BJ (cell line): ENCODE data around the gene KCNAB1. TPM values are rescaled to one million over a fixed set of nuclear protein-coding genes. Genes with fewer than 3 reads are reported as not detected.
"Not testable (repeated sequence)": the region's sequence is repeated elsewhere in the genome, so short reads cannot be mapped to it uniquely, and the experiment has no call there.

Source experiments
- CTCF ChIA-PET: fragments of 350-600 bp; formaldehyde crosslinking; extraction: SDS; loops from one replicate; lab custom pipeline; 2021; ENCODE audit warnings: antibody characterized with exemption, inconsistent platforms; lab: Yijun Ruan, JAX
- POLR2A ChIA-PET: fragments of 300-600 bp; sonication (Branson Sonifier 250); formaldehyde crosslinking; extraction: SDS; loops from one replicate; lab custom pipeline; 2021; ENCODE audit warnings: antibody characterized with exemption; lab: Charles Lee
- DNase-seq: peaks from one replicate; pipeline ENCODE4 v3.0.0-alpha.2; 2011; ENCODE audit warnings: low read depth
- H3K27me3 ChIP-seq: 2 replicates; pipeline ENCODE4 v1.6.0; 2011; ENCODE audit warnings: low read length; ENCODE audit not compliant: control insufficient read depth, insufficient read depth
- H3K36me3 ChIP-seq: 2 replicates; pipeline ENCODE4 v1.5.1; 2011; ENCODE audit warnings: low read length; ENCODE audit not compliant: control insufficient read depth, insufficient read depth
- H3K4me3 ChIP-seq: 2 replicates; pipeline ENCODE4 v1.5.1; 2011; ENCODE audit warnings: low read depth, mild to moderate bottlenecking, control low read depth, low read length
- polyA plus RNA-seq: library from polyadenylated mRNA; depleted of rRNA; stranded (reverse); fragments of >200 nt; gene quantifications from 2 replicates; pipeline ENCODE4 v1.2.3, GENCODE V29; 2011
- TF ChIP-seq, protein P1 (sequence below): IDR thresholded peaks from 2 replicates; pipeline ENCODE4 v1.5.1; 2011; ENCODE audit warnings: low read depth, mild to moderate bottlenecking, control low read depth, inconsistent platforms, low read length, moderate library complexity; ENCODE audit not compliant: insufficient read depth

Gene KCNAB1
- polyA plus RNA-seq, 1 experiment: not detected

GRCh38 chr3:156563900-156564682 lies 443.7 kb downstream of the KCNAB1 start:
- H3K27me3 ChIP-seq: no peaks in the 10 kb centered on the region
- H3K4me3 ChIP-seq: no peak overlapping the region
- no peaks in the 10 kb centered on the region for H3K36me3 ChIP-seq
- TF ChIP-seq, protein P1, sequence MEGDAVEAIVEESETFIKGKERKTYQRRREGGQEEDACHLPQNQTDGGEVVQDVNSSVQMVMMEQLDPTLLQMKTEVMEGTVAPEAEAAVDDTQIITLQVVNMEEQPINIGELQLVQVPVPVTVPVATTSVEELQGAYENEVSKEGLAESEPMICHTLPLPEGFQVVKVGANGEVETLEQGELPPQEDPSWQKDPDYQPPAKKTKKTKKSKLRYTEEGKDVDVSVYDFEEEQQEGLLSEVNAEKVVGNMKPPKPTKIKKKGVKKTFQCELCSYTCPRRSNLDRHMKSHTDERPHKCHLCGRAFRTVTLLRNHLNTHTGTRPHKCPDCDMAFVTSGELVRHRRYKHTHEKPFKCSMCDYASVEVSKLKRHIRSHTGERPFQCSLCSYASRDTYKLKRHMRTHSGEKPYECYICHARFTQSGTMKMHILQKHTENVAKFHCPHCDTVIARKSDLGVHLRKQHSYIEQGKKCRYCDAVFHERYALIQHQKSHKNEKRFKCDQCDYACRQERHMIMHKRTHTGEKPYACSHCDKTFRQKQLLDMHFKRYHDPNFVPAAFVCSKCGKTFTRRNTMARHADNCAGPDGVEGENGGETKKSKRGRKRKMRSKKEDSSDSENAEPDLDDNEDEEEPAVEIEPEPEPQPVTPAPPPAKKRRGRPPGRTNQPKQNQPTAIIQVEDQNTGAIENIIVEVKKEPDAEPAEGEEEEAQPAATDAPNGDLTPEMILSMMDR: no peak
- DNase-seq: no peak
- ChIA-PET POLR2A (no interaction called here), CTCF (interaction anchor here (0.6 to 1.5 kb wide), 2 partner anchors 22 to 572 kb away, joined by 3 read pairs; no protein-coding TSS in a partner anchor)

DNA sequence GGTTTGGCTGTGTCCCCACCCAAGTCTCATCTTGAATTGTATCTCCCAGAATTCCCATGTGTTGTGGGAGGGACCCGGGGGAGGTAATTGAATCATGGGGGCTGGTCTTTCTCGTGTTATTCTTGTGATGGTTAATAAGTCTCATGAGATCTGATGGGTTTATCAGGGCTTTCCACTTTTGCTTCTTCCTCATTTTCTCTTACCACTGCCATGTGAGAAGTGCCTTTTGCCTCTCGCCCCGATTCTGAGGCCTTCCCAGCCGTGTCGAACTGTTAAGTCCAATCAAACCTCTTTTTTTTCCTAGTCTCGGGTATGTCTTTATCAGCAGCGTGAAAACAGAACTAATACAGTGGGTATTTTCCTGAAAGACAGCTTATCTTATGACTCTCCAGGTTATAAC lies 448.6 kb downstream of the KCNAB1 start:
- DNase-seq, H3K4me3 ChIP-seq, H3K27me3 ChIP-seq, H3K36me3 ChIP-seq, POLR2A ChIA-PET: not testable (repeated sequence)
- CTCF ChIA-PET: interaction anchor here (1.0 kb wide), 1 partner anchor 568 kb away, joined by 3 read pairs; no protein-coding TSS in a partner anchor

- H3K27me3 ChIP-seq, H3K36me3 ChIP-seq, POLR2A ChIA-PET, CTCF ChIA-PET, H3K4me3 ChIP-seq, DNase-seq: not testable (repeated sequence)
These were observed 449.5 kb downstream of the KCNAB1 start for GRCh38 chr3:156569881-156570280.

- TF ChIP-seq, protein P1: no peak
- H3K4me3 ChIP-seq: no peak overlapping the region
- CTCF ChIA-PET: interaction anchor here (1.2 to 1.5 kb wide), 2 partner anchors 10 kb away, joined by 4 to 5 read pairs; no protein-coding TSS in a partner anchor
- no peak for DNase-seq
- H3K36me3 ChIP-seq: no peaks in the 10 kb centered on the region
- no peaks in the 10 kb centered on the region for H3K27me3 ChIP-seq
- POLR2A ChIA-PET: no interaction called here
These were observed 455.3 kb downstream of the KCNAB1 start for GRCh38 chr3:156575641-156576040.

- Histone ChIP-seq H3K27me3 (no peaks in the 10 kb centered on the region), H3K36me3 (no peaks in the 10 kb centered on the region), H3K4me3 (no peak overlapping the region)
- TF ChIP-seq, protein P1: no peak
- ChIA-PET POLR2A (no interaction called here), CTCF (interaction anchor here (1.2 to 1.5 kb wide), 2 partner anchors 9 to 10 kb away, joined by 4 to 5 read pairs; no protein-coding TSS in a partner anchor)
- no peak for DNase-seq
These were observed 455.7 kb downstream of the KCNAB1 start for GRCh38 chr3:156576051-156576450.

DNA sequence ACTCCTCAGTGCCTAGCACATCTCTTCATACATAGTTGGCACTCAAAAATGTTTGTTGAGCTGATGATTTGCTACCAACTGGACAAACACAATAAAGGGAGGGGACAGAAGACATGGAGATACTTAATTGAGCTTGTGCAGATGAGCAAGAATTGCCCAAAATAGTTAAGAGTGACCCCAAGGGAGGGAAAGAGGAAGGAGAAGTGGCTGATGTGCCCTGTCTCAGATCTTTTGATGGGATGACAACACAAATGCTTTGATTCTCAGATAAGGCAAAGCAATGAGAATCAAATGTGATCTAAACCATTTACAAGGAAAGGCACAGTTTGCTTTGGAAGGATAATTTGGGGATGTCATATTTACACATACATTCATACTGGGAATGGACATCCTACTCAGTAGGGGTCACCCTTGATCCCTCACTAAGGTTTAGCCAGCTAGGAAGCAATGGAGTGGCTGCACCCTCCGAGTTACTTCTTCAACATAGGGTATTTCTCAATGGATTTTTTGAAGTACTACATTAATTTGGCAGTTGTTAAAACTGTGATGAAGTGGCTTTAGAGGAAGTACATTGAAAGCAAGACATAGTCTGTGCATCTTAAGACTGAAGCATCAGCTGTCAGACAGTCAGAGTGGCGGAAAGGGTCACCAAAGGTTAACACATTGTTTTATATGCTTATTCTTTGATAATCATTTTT lies 456.4 kb downstream of the KCNAB1 start:
- Histone ChIP-seq H3K4me3 (no peak overlapping the region), H3K36me3 (no peaks in the 10 kb centered on the region), H3K27me3 (no peaks in the 10 kb centered on the region)
- ChIA-PET POLR2A (no interaction called here), CTCF (interaction anchor here (0.7 to 1.5 kb wide), 2 partner anchors 8 to 554 kb away, joined by 3 to 5 read pairs; no protein-coding TSS in a partner anchor)
- TF ChIP-seq, protein P1: no peak
- no peak for DNase-seq
